ENCODE results near the gene ROR1. TPM values are rescaled to one million over a fixed set of nuclear protein-coding genes. Genes with fewer than 3 reads are reported as not detected.

Gene ROR1
- total and polyA plus RNA-seq, 3 experiments from 2014 or later = not detected

GRCh38 chr1:63935553-63935952, 161.7 kb downstream of the ROR1 start:
- ChIA-PET POLR2A (no interaction called here), CTCF (interaction anchor here (1.0 kb wide), 1 partner anchor 23 kb away, joined by 3 read pairs; no protein-coding TSS in a partner anchor)
- no peak overlapping the region for H3K4me3 Mint-ChIP-seq
- no peaks in the 10 kb centered on the region for H3K36me3 Mint-ChIP-seq
- Histone ChIP-seq H3K36me3 (ENCODE audit: insufficient read depth, low read length) (no peaks in the 10 kb centered on the region), H3K4me3 (ENCODE audit: low read length) (no peak overlapping the region), H3K4me1 (ENCODE audit: insufficient read depth, low read length) (no peaks in the 10 kb centered on the region), H3K27me3 (ENCODE audit: insufficient read depth, low read length, poor library complexity, severe bottlenecking) (no peaks in the 10 kb centered on the region), H3K27ac (ENCODE audit: low read depth, low read length) (no peak overlapping the region), H3K9me3 (ENCODE audit: low read length) (no peaks in the 10 kb centered on the region)
- no peak for DNase-seq
- H3K27me3 Mint-ChIP-seq = peaks cover 7 to 9% of the 10 kb centered on the region in 2 donors
- no peaks in the 10 kb centered on the region for H3K4me1 Mint-ChIP-seq
- H3K9me3 Mint-ChIP-seq = no peaks in the 10 kb centered on the region
- H3K27ac Mint-ChIP-seq = no peak overlapping the region

- H3K4me3 ChIP-seq (ENCODE audit: low read length) = no peak overlapping the region
- CTCF ChIA-PET = no interaction called here
- H3K9me3 Mint-ChIP-seq = no peaks in the 10 kb centered on the region
- H3K27me3 ChIP-seq (ENCODE audit: insufficient read depth, low read length, poor library complexity, severe bottlenecking) = no peaks in the 10 kb centered on the region
- no peak for DNase-seq
- H3K36me3 Mint-ChIP-seq = no peaks in the 10 kb centered on the region
- POLR2A ChIA-PET = no interaction called here
- peaks cover 4 to 5% of the 10 kb centered on the region in 2 donors for H3K27me3 Mint-ChIP-seq
- H3K36me3 ChIP-seq (ENCODE audit: insufficient read depth, low read length) = no peaks in the 10 kb centered on the region
- no peaks in the 10 kb centered on the region for H3K9me3 ChIP-seq (ENCODE audit: low read length)
- no peak overlapping the region for H3K4me3 Mint-ChIP-seq
- H3K4me1 Mint-ChIP-seq = no peaks in the 10 kb centered on the region
- H3K27ac ChIP-seq (ENCODE audit: low read depth, low read length) = no peak overlapping the region
- no peaks in the 10 kb centered on the region for H3K4me1 ChIP-seq (ENCODE audit: insufficient read depth, low read length)
- H3K27ac Mint-ChIP-seq = no peak overlapping the region
Measured at GRCh38 chr1:63936276-63936675, 162.5 kb downstream of the ROR1 start.

- no peak for DNase-seq
- H3K36me3 ChIP-seq (ENCODE audit: insufficient read depth, low read length) = no peaks in the 10 kb centered on the region
- H3K4me1 ChIP-seq (ENCODE audit: insufficient read depth, low read length) = no peaks in the 10 kb centered on the region
- H3K9me3 ChIP-seq (ENCODE audit: low read length) = no peaks in the 10 kb centered on the region
- Mint-ChIP-seq H3K9me3 (no peaks in the 10 kb centered on the region), H3K4me3 (no peak overlapping the region), H3K27ac (no peak overlapping the region), H3K36me3 (no peaks in the 10 kb centered on the region), H3K27me3 (peaks cover 0 to 5% of the 10 kb centered on the region in 2 donors), H3K4me1 (no peaks in the 10 kb centered on the region)
- H3K4me3 ChIP-seq (ENCODE audit: low read length) = no peak overlapping the region
- no peaks in the 10 kb centered on the region for H3K27me3 ChIP-seq (ENCODE audit: insufficient read depth, low read length, poor library complexity, severe bottlenecking)
- POLR2A ChIA-PET = no interaction called here
- no peak overlapping the region for H3K27ac ChIP-seq (ENCODE audit: low read depth, low read length)
- CTCF ChIA-PET = interaction anchor here (0.7 kb wide), 1 partner anchor 14 kb away, joined by 3 read pairs; no protein-coding TSS in a partner anchor
Measured at GRCh38 chr1:63936801-63937200, 163.0 kb downstream of the ROR1 start.

- no peaks in the 10 kb centered on the region for H3K36me3 Mint-ChIP-seq
- DNase-seq = no peak
- CTCF ChIA-PET = interaction anchor here (0.7 kb wide), 1 partner anchor 15 kb away, joined by 3 read pairs; no protein-coding TSS in a partner anchor
Measured at GRCh38 chr1:63937461-63938022, 163.7 kb downstream of the ROR1 start.

GRCh38 chr1:63940440-63940839, 166.6 kb downstream of the ROR1 start:
- Mint-ChIP-seq H3K9me3 (no peaks in the 10 kb centered on the region), H3K27me3 (peaks cover 2 to 6% of the 10 kb centered on the region in 2 donors), H3K4me1 (no peaks in the 10 kb centered on the region), H3K4me3 (no peak overlapping the region), H3K27ac (no peak overlapping the region), H3K36me3 (no peaks in the 10 kb centered on the region)
- Histone ChIP-seq H3K9me3 (ENCODE audit: low read length) (no peaks in the 10 kb centered on the region), H3K4me1 (ENCODE audit: insufficient read depth, low read length) (no peaks in the 10 kb centered on the region), H3K4me3 (ENCODE audit: low read length) (no peak overlapping the region), H3K27ac (ENCODE audit: low read depth, low read length) (no peak overlapping the region), H3K27me3 (ENCODE audit: insufficient read depth, low read length, poor library complexity, severe bottlenecking) (no peaks in the 10 kb centered on the region), H3K36me3 (ENCODE audit: insufficient read depth, low read length) (no peaks in the 10 kb centered on the region)
- no peak for DNase-seq
- ChIA-PET CTCF (no interaction called here), POLR2A (no interaction called here)

More at GRCh38 chr1:63937461-63938022, 163.7 kb downstream of the ROR1 start:
- Mint-ChIP-seq H3K4me1 (no peaks in the 10 kb centered on the region), H3K27ac (no peak overlapping the region), H3K27me3 (peaks cover 0 to 5% of the 10 kb centered on the region in 2 donors), H3K4me3 (no peak overlapping the region), H3K9me3 (no peaks in the 10 kb centered on the region)
- H3K27ac ChIP-seq (ENCODE audit: low read depth, low read length) = no peak overlapping the region
- H3K4me3 ChIP-seq (ENCODE audit: low read length) = no peak overlapping the region
- no peaks in the 10 kb centered on the region for H3K4me1 ChIP-seq (ENCODE audit: insufficient read depth, low read length)
- no peaks in the 10 kb centered on the region for H3K36me3 ChIP-seq (ENCODE audit: insufficient read depth, low read length)
- H3K9me3 ChIP-seq (ENCODE audit: low read length) = no peaks in the 10 kb centered on the region
- POLR2A ChIA-PET = no interaction called here
- no peaks in the 10 kb centered on the region for H3K27me3 ChIP-seq (ENCODE audit: insufficient read depth, low read length, poor library complexity, severe bottlenecking)

- Mint-ChIP-seq H3K27me3 (peaks cover 3 to 5% of the 10 kb centered on the region in 2 donors), H3K27ac (no peak overlapping the region), H3K4me1 (no peaks in the 10 kb centered on the region), H3K36me3 (no peaks in the 10 kb centered on the region), H3K9me3 (no peaks in the 10 kb centered on the region), H3K4me3 (no peak overlapping the region)
- no peak overlapping the region for H3K4me3 ChIP-seq (ENCODE audit: low read length)
- CTCF ChIA-PET = no interaction called here
- H3K27ac ChIP-seq (ENCODE audit: low read depth, low read length) = no peak overlapping the region
- POLR2A ChIA-PET = no interaction called here
- no peaks in the 10 kb centered on the region for H3K27me3 ChIP-seq (ENCODE audit: insufficient read depth, low read length, poor library complexity, severe bottlenecking)
- no peaks in the 10 kb centered on the region for H3K4me1 ChIP-seq (ENCODE audit: insufficient read depth, low read length)
- H3K9me3 ChIP-seq (ENCODE audit: low read length) = no peaks in the 10 kb centered on the region
- no peaks in the 10 kb centered on the region for H3K36me3 ChIP-seq (ENCODE audit: insufficient read depth, low read length)
- DNase-seq = no peak
Measured at GRCh38 chr1:63943393-63943792, 169.6 kb downstream of the ROR1 start.

- Mint-ChIP-seq H3K27me3 (peaks cover 7% of the 10 kb centered on the region in 2 donors), H3K9me3 (peaks cover 0 to 2% (median 0%) of the 10 kb centered on the region in 5 donors), H3K27ac (no peak overlapping the region), H3K36me3 (no peaks in the 10 kb centered on the region), H3K4me1 (no peaks in the 10 kb centered on the region), H3K4me3 (no peak overlapping the region)
- no peaks in the 10 kb centered on the region for H3K36me3 ChIP-seq (ENCODE audit: insufficient read depth, low read length)
- no peaks in the 10 kb centered on the region for H3K9me3 ChIP-seq (ENCODE audit: low read length)
- no peak overlapping the region for H3K27ac ChIP-seq (ENCODE audit: low read depth, low read length)
- ChIA-PET POLR2A (no interaction called here), CTCF (no interaction called here)
- no peak overlapping the region for H3K4me3 ChIP-seq (ENCODE audit: low read length)
- H3K27me3 ChIP-seq (ENCODE audit: insufficient read depth, low read length, poor library complexity, severe bottlenecking) = no peaks in the 10 kb centered on the region
- H3K4me1 ChIP-seq (ENCODE audit: insufficient read depth, low read length) = no peaks in the 10 kb centered on the region
- DNase-seq = no peak
Measured at GRCh38 chr1:63945943-63946342, 172.1 kb downstream of the ROR1 start.

- POLR2A ChIA-PET = no interaction called here
- DNase-seq = no peak
- Mint-ChIP-seq H3K9me3 (peaks cover 0 to 2% (median 0%) of the 10 kb centered on the region in 5 donors), H3K4me3 (no peak overlapping the region), H3K27me3 (peaks cover 7 to 14% of the 10 kb centered on the region in 2 donors), H3K27ac (no peak overlapping the region), H3K36me3 (no peaks in the 10 kb centered on the region), H3K4me1 (no peaks in the 10 kb centered on the region)
- H3K4me1 ChIP-seq (ENCODE audit: insufficient read depth, low read length) = no peaks in the 10 kb centered on the region
- no peaks in the 10 kb centered on the region for H3K27me3 ChIP-seq (ENCODE audit: insufficient read depth, low read length, poor library complexity, severe bottlenecking)
- no peak overlapping the region for H3K27ac ChIP-seq (ENCODE audit: low read depth, low read length)
- H3K36me3 ChIP-seq (ENCODE audit: insufficient read depth, low read length) = no peaks in the 10 kb centered on the region
- CTCF ChIA-PET = no interaction called here
- no peaks in the 10 kb centered on the region for H3K9me3 ChIP-seq (ENCODE audit: low read length)
- no peak overlapping the region for H3K4me3 ChIP-seq (ENCODE audit: low read length)
Measured at GRCh38 chr1:63946866-63947491, 173.2 kb downstream of the ROR1 start.

All from CD8-positive, alpha-beta memory T cell (primary cell).